Esophagus muscularis mucosa (tissue), 3 donors: ENCODE measurements around the gene TMC5.

ENCODE experiments used
- EP300 ChIP-seq: sonication (generic); formaldehyde crosslinking; IDR thresholded peaks from one replicate; pipeline ENCODE4 v1.6.1; 2017; ENCODE audit warnings: antibody characterized with exemption
- TF ChIP-seq, protein P1 (sequence below), 3 experiments: fragments of 200-600 bp in 2 of 3; fragments of 450-650 bp in 1 of 3; sonication (generic) in 2 of 3; IDR thresholded peaks; one replicate each; pipeline ENCODE4 v1.5.1; 2017 to 2019; ENCODE audit warnings: antibody characterized with exemption in 3 of 3, mild to moderate bottlenecking in 2 of 3, moderate library complexity in 1 of 3

DNA sequence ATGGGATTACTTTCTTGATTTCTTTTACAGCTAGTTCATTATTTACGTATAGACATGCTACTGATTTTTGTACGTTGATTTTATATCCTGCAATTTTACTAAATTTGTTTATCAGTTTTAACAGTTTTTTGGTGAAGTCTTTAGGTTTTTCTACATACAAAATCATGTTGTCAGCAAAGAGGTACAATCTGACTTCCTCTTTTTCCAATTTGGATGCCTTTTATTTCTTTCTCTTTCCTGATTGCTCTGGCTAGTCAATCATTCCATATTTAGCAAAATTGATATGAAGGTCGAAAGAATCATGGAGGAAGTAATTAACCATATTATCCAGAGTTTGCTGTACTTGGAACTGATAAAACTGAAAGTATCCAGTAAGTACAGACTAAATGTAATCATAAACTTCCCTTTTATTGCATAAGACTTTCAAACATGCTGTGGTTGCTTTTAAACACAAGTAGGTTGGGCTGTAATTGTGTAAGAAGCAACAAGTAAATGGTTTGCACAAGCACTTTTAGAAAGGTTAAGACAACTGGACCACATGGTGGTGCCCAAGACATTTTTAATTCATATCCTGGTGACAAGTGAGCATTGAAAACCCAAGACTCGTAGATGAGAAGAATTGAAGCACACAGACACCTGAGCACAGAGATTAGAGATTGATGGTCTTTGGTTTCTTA, 95.8 kb downstream of the TMC5 start:
- TF ChIP-seq, protein P1, sequence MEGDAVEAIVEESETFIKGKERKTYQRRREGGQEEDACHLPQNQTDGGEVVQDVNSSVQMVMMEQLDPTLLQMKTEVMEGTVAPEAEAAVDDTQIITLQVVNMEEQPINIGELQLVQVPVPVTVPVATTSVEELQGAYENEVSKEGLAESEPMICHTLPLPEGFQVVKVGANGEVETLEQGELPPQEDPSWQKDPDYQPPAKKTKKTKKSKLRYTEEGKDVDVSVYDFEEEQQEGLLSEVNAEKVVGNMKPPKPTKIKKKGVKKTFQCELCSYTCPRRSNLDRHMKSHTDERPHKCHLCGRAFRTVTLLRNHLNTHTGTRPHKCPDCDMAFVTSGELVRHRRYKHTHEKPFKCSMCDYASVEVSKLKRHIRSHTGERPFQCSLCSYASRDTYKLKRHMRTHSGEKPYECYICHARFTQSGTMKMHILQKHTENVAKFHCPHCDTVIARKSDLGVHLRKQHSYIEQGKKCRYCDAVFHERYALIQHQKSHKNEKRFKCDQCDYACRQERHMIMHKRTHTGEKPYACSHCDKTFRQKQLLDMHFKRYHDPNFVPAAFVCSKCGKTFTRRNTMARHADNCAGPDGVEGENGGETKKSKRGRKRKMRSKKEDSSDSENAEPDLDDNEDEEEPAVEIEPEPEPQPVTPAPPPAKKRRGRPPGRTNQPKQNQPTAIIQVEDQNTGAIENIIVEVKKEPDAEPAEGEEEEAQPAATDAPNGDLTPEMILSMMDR (IDR thresholded peaks at IDR 0.05): no peak
- TF ChIP-seq EP300: no peak
